ENCODE results near the gene TAF1A.

TAF1A gene

GRCh38 chr1:222606757-222607156 is 17.0 kb upstream of the TAF1A start:
- DNase-seq, result no peak
- Mint-ChIP-seq H3K27me3 (ENCODE audit: low read depth, poor library complexity) (peaks cover 38% of the 10 kb centered on the region), H3K36me3 (ENCODE audit: low read depth) (peaks cover 6% of the 10 kb centered on the region), H3K9me3 (peaks cover 26% of the 10 kb centered on the region), H3K27ac (no peak overlapping the region), H3K4me1 (no peaks in the 10 kb centered on the region), H3K4me3 (no peak overlapping the region)
- TF ChIP-seq CTCF (IDR thresholded peaks at IDR 0.05), result no peak

GRCh38 chr1:222601257-222601656 is 11.5 kb upstream of the TAF1A start:
- H3K36me3 Mint-ChIP-seq (ENCODE audit: low read depth), result no peaks in the 10 kb centered on the region
- H3K27ac Mint-ChIP-seq, result no peak overlapping the region
- TF ChIP-seq CTCF (IDR thresholded peaks at IDR 0.05), result no peak

GRCh38 chr1:222600281-222600680 is 10.5 kb upstream of the TAF1A start:
- Mint-ChIP-seq H3K4me3 (no peak overlapping the region), H3K36me3 (ENCODE audit: low read depth) (peaks cover 4% of the 10 kb centered on the region), H3K9me3 (peaks cover 8% of the 10 kb centered on the region), H3K27ac (no peak overlapping the region), H3K4me1 (no peaks in the 10 kb centered on the region), H3K27me3 (ENCODE audit: low read depth, poor library complexity) (peaks cover 48% of the 10 kb centered on the region)
- no peak for TF ChIP-seq CTCF (IDR thresholded peaks at IDR 0.05)
- DNase-seq, result no peak

More at GRCh38 chr1:222601257-222601656, 11.5 kb upstream of the TAF1A start:
- H3K9me3 Mint-ChIP-seq, result no peaks in the 10 kb centered on the region
- H3K4me3 Mint-ChIP-seq, result no peak overlapping the region
- peaks cover 42% of the 10 kb centered on the region for H3K27me3 Mint-ChIP-seq (ENCODE audit: low read depth, poor library complexity)
- DNase-seq, result no peak
- no peaks in the 10 kb centered on the region for H3K4me1 Mint-ChIP-seq

- no peak for DNase-seq
- Mint-ChIP-seq H3K27me3 (ENCODE audit: low read depth, poor library complexity) (peaks cover 50% of the 10 kb centered on the region), H3K4me1 (no peaks in the 10 kb centered on the region), H3K4me3 (no peak overlapping the region), H3K9me3 (peaks cover 22% of the 10 kb centered on the region), H3K27ac (no peak overlapping the region), H3K36me3 (ENCODE audit: low read depth) (peaks cover 14% of the 10 kb centered on the region)
- TF ChIP-seq CTCF (IDR thresholded peaks at IDR 0.05), result no peak
Observed at GRCh38 chr1:222596696-222597095, 7.0 kb upstream of the TAF1A start.

GRCh38 chr1:222594789-222595188 is 5.1 kb upstream of the TAF1A start:
- Mint-ChIP-seq H3K27me3 (ENCODE audit: low read depth, poor library complexity) (peaks cover 45% of the 10 kb centered on the region), H3K4me1 (peaks cover 12% of the 10 kb centered on the region), H3K4me3 (no peak overlapping the region), H3K27ac (no peak overlapping the region), H3K9me3 (peaks cover 22% of the 10 kb centered on the region), H3K36me3 (ENCODE audit: low read depth) (peaks cover 14% of the 10 kb centered on the region)
- no peak for TF ChIP-seq CTCF (IDR thresholded peaks at IDR 0.05)
- no peak for DNase-seq

GRCh38 chr1:222592171-222592570 is 2.4 kb upstream of the TAF1A start:
- peak overlapping the region; percentile 45 for H3K4me3 Mint-ChIP-seq

More at GRCh38 chr1:222592171-222592570, 2.4 kb upstream of the TAF1A start:
- Mint-ChIP-seq H3K9me3 (peaks cover 22% of the 10 kb centered on the region), H3K27ac (no peak overlapping the region), H3K36me3 (ENCODE audit: low read depth) (peaks cover 27% of the 10 kb centered on the region), H3K27me3 (ENCODE audit: low read depth, poor library complexity) (peaks cover 32% of the 10 kb centered on the region), H3K4me1 (peaks cover 37% of the 10 kb centered on the region)
- DNase-seq, result no peak
- no peak for TF ChIP-seq CTCF (IDR thresholded peaks at IDR 0.05)

Measured in nephron progenitor cell (in vitro differentiated cells).